CD14-positive monocyte (primary cell): ENCODE measurements around the gene NRF1. TPM values are rescaled to one million over a fixed set of nuclear protein-coding genes. Genes with fewer than 3 reads are reported as not detected.

Experiments used
- DNase-seq, 3 donors: peaks; one replicate each; pipeline ENCODE4 v3.0.0-alpha.2; 2011 to 2022
- H2AFZ ChIP-seq: 2 replicates; pipeline ENCODE4 v1.6.0; 2012; ENCODE audit warnings: mild to moderate bottlenecking, low read depth, low read length, inconsistent platforms; ENCODE audit not compliant: insufficient read depth, poor library complexity, severe bottlenecking
- H3K27ac ChIP-seq, 2 donors: 1 replicate in 1 of 2; 2 replicates in 1 of 2; pipeline ENCODE4 v1.5.1; 2012 to 2013; ENCODE audit warnings: low read length in 2 of 2, control low read depth in 1 of 2, inconsistent platforms in 1 of 2, low read depth in 1 of 2, mild to moderate bottlenecking in 1 of 2
- H3K27me3 ChIP-seq, 2 donors: one replicate each; pipeline versions ENCODE4 v1.6.0 to v1.6.1; 2011 to 2013; ENCODE audit warnings: low read length in 2 of 2; ENCODE audit not compliant: control insufficient read depth in 2 of 2, insufficient read depth in 2 of 2
- H3K36me3 ChIP-seq, 2 donors: replicated peaks in 1 of 2; 1 replicate in 1 of 2; 2 replicates in 1 of 2; pipeline versions ENCODE4 v1.5.1 to v1.6.1; 2012 to 2013; ENCODE audit warnings: low read length in 2 of 2, control low read depth in 1 of 2, inconsistent platforms in 1 of 2, mild to moderate bottlenecking in 1 of 2; ENCODE audit not compliant: insufficient read depth in 2 of 2, control insufficient read depth in 1 of 2
- H3K4me1 ChIP-seq, 2 donors: 1 replicate in 1 of 2; 2 replicates in 1 of 2; pipeline versions ENCODE4 v1.5.1 to v1.6.1; 2012 to 2013; ENCODE audit warnings: low read length in 2 of 2, control low read depth in 1 of 2, inconsistent platforms in 1 of 2, mild to moderate bottlenecking in 1 of 2, moderate library complexity in 1 of 2; ENCODE audit not compliant: insufficient read depth in 2 of 2, control insufficient read depth in 1 of 2
- H3K4me2 ChIP-seq: replicated peaks from 2 replicates; pipeline ENCODE3; 2012; ENCODE audit warnings: low read length, moderate library complexity, mild to moderate bottlenecking; ENCODE audit not compliant: poor library complexity, severe bottlenecking; ENCODE audit errors: extremely low read depth
- H3K4me3 ChIP-seq, 3 experiments: fragments of 200-600 bp in 1 of 3; sonication (generic) in 1 of 3; replicated peaks in 1 of 3; 1 replicate in 2 of 3; 2 replicates in 1 of 3; pipeline ENCODE4 v1.5.1; 2011 to 2013; ENCODE audit warnings: low read length in 3 of 3, mild to moderate bottlenecking in 3 of 3, control low read depth in 2 of 3, low read depth in 2 of 3, inconsistent platforms in 1 of 3, moderate library complexity in 1 of 3
- H3K79me2 ChIP-seq: 2 replicates; pipeline ENCODE4 v1.6.0; 2012; ENCODE audit warnings: mild to moderate bottlenecking, control low read depth, inconsistent platforms, low read length, moderate library complexity; ENCODE audit not compliant: insufficient read depth
- H3K9ac ChIP-seq: 2 replicates; pipeline ENCODE4 v1.6.0; 2017; ENCODE audit warnings: low read length, mild to moderate bottlenecking; ENCODE audit not compliant: insufficient read depth, poor library complexity, severe bottlenecking
- H3K9me3 ChIP-seq, 2 donors: replicated peaks in 1 of 2; 1 replicate in 1 of 2; 2 replicates in 1 of 2; pipeline versions ENCODE4 v1.5.1 to v1.6.1; 2012 to 2013; ENCODE audit warnings: low read length in 2 of 2, control low read depth in 1 of 2; ENCODE audit not compliant: control insufficient read depth in 1 of 2, insufficient read depth in 1 of 2
- H4K20me1 ChIP-seq: 2 replicates; pipeline ENCODE4 v1.6.0; 2012; ENCODE audit warnings: mild to moderate bottlenecking, low read length, control low read depth, moderate library complexity; ENCODE audit not compliant: insufficient read depth
- H3K27ac Mint-ChIP-seq, 7 donors: one replicate each; pipeline ENCODE4 v1.8.0; 2020; ENCODE audit warnings: mild to moderate bottlenecking in 7 of 7, mixed read lengths in 7 of 7, moderate library complexity in 6 of 7, inconsistent platforms in 2 of 7
- H3K27me3 Mint-ChIP-seq, 3 donors: one replicate each; pipeline ENCODE4 v1.8.0; 2021 to 2022; ENCODE audit warnings: low read depth in 3 of 3, mild to moderate bottlenecking in 3 of 3, mixed read lengths in 3 of 3, moderate library complexity in 3 of 3, inconsistent platforms in 1 of 3
- H3K36me3 Mint-ChIP-seq, 2 donors: one replicate each; pipeline ENCODE4 v1.8.0; 2020; ENCODE audit warnings: mixed read lengths in 2 of 2, inconsistent platforms in 1 of 2, mild to moderate bottlenecking in 1 of 2
- H3K4me1 Mint-ChIP-seq: one replicate; pipeline ENCODE4 v1.8.0; 2020; ENCODE audit warnings: mild to moderate bottlenecking, mixed read lengths
- H3K4me3 Mint-ChIP-seq, 2 donors: one replicate each; pipeline ENCODE4 v1.8.0; 2020; ENCODE audit warnings: mild to moderate bottlenecking in 2 of 2, mixed read lengths in 2 of 2, moderate library complexity in 1 of 2
- H3K9me3 Mint-ChIP-seq, 7 donors: one replicate each; pipeline ENCODE4 v1.8.0; 2020 to 2022; ENCODE audit warnings: mixed read lengths in 7 of 7, mild to moderate bottlenecking in 6 of 7, moderate library complexity in 6 of 7, inconsistent platforms in 2 of 7
- CTCF ChIP-seq: fragments of 200-600 bp; IDR thresholded peaks from one replicate; pipeline ENCODE4 v1.8.0; 2022; ENCODE audit warnings: antibody characterized with exemption, mild to moderate bottlenecking
- WGBS: methylation state at CpG from one replicate; pipeline ENCODE4 v1.1.5; 2013; ENCODE audit warnings: missing lambda C conversion rate; ENCODE audit not compliant: insufficient coverage; 5-methylcytosine and 5-hydroxymethylcytosine counted together
- intact Hi-C, 2 donors: fragments of 100-400 bp; cut with micrococcal nuclease; formaldehyde crosslinking; loops; one replicate each; pipeline versions ENCODE4 v1.15.0 to v1.15.1; 2023
- polyA plus RNA-seq, 3 donors: library from polyadenylated mRNA; depleted of rRNA in 1 of 3; unstranded in 2 of 3; stranded (reverse) in 1 of 3; fragments of 300-500 nt in 2 of 3; fragments of >200 nt in 1 of 3; fragmentation: Illumina TruSeq in 2 of 3; gene quantifications; 1 replicate in 2 of 3; 2 replicates in 1 of 3; pipeline ENCODE4 v1.2.3, GENCODE V29; 2012 to 2021

The NRF1 gene
- polyA plus RNA-seq, 3 donors = 5.1 to 14.0 (median 7.7) TPM

DNA sequence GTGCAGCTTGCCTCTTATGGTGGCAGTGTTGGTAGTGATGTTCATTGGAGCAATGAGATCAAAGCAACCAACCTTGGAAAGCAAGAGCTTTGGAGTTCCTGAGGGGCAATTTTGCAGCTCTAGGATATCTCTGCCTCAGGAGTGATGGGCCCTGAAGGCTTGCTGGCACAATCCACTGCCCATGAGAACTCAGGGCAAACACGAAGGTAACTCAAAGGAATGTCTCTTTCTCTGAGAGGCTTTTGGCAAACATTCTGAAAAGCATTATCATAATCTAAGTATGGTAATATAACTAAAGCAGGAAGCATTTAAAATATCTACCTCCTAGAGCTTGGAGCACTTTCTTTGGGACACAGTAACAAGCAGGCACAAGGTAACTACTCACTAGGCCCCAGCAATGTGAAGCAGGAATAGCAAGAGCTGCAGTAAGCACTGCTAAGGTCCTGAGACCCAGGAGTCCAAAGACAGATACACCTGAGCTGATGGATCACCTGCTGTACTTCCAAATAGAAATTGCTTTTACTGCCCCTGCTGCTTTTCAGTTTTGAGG, 103.1 kb downstream of the NRF1 start:
- no peaks in the 10 kb centered on the region for H3K27me3 Mint-ChIP-seq
- no peaks in the 10 kb centered on the region for H3K9me3 Mint-ChIP-seq
- peaks cover 68 to 98% of the 10 kb centered on the region in 2 donors for H3K36me3 ChIP-seq
- H3K4me3 Mint-ChIP-seq = no peak overlapping the region
- H3K27ac Mint-ChIP-seq = no peak overlapping the region
- H4K20me1 ChIP-seq = no peaks in the 10 kb centered on the region
- H3K9ac ChIP-seq = no peak overlapping the region
- intact Hi-C loops = no loop called here
- DNase-seq = no peak
- no peaks in the 10 kb centered on the region for H3K9me3 ChIP-seq
- H3K4me1 Mint-ChIP-seq = peaks cover 7% of the 10 kb centered on the region
- no peak overlapping the region for H3K27ac ChIP-seq
- H3K27me3 ChIP-seq = no peaks in the 10 kb centered on the region
- no peak overlapping the region for H3K4me3 ChIP-seq
- peaks cover 5% of the 10 kb centered on the region in 2 donors for H3K4me1 ChIP-seq
- H3K4me2 ChIP-seq = no peak overlapping the region
- no peaks in the 10 kb centered on the region for H3K79me2 ChIP-seq
- no CpG with 5 or more reads among the region's 1 CpG for WGBS
- no peak for TF ChIP-seq CTCF
- H3K36me3 Mint-ChIP-seq = peaks cover 82 to 90% of the 10 kb centered on the region in 2 donors
- H2AFZ ChIP-seq = no peak overlapping the region

DNA sequence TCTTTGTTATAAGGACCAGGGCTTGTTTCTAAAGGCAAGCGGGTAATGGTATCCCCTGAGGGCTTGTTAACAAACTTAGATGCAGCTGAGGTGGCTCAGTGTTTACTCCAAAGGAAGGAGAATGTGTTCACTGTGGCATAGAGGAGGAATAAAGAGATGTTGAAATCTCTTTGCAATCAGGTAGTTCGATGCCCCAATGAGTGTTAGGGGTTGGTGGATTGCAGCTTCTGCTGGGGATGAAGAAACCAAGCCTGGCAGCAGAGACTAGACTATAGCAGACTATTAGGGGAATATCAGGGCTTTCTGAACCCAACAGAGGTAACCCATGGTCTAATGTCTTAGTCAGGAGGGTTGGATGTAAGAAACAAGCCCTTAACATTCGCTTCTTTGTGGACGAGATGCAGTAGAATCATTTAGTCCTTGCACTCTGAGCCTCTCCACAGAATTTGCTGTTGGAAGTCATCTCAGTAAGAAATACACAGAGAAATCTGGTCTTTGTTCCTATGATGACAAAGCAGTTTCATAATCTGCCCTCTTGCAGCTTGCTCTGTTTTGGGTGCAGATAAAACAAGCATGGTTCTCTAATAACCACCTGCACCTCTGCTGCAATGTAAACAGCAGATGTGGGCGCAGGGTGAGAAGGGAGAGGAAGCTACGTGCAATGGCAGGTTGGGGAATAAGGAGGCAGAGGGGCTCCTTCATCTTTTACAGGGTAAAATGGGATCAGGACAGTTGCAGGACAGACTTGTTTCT, 108.6 kb downstream of the NRF1 start:
- Mint-ChIP-seq H3K4me3 (peak overlapping the region in 1 of 2 donors; percentile 82), H3K27ac (peak overlapping the region in 6 of 7 donors; percentile 46 to 88 (median 81)), H3K4me1 (peaks cover 22% of the 10 kb centered on the region), H3K9me3 (no peaks in the 10 kb centered on the region), H3K36me3 (peaks cover 60 to 71% of the 10 kb centered on the region in 2 donors), H3K27me3 (peaks cover 0 to 2% (median 0%) of the 10 kb centered on the region in 3 donors)
- Histone ChIP-seq H3K36me3 (peaks cover 41 to 73% of the 10 kb centered on the region in 2 donors), H3K27ac (peak overlapping the region; percentile 10 to 68), H3K4me2 (peak overlapping the region; percentile 41), H3K4me3 (peak overlapping the region in 1 of 3 experiments; percentile 40), H4K20me1 (no peaks in the 10 kb centered on the region), H3K79me2 (no peaks in the 10 kb centered on the region), H3K9ac (peak overlapping the region; percentile 30), H3K9me3 (no peaks in the 10 kb centered on the region), H2AFZ (no peak overlapping the region), H3K4me1 (peaks cover 24 to 25% of the 10 kb centered on the region in 2 donors), H3K27me3 (no peaks in the 10 kb centered on the region)
- DNase-seq = peak in 2 of 3 donors; percentile 5 to 7
- intact Hi-C loops = no loop called here
- no peak for TF ChIP-seq CTCF
- WGBS = 54% methylated on average over 4 of the region's 6 CpGs
